HCT116 (cell line): ENCODE results near the gene COL19A1. TPM values are rescaled to one million over a fixed set of nuclear protein-coding genes. Genes with fewer than 3 reads are reported as not detected.

Experiments used
- ATAC-seq: fragments of 200-7000 bp; cut with Tn5 transposase; 2 replicates; pipeline ENCODE4 v1.9.1; 2020; ENCODE audit warnings: mild to moderate bottlenecking, moderate library complexity
- BruUV-seq: library from RNA; stranded (reverse); fragments of 400-500 nt; replicated peaks from 2 replicates; lab custom pipeline; 2021; lab: Mats Ljungman, UMichigan
- CTCF ChIA-PET: fragments of 300-600 bp; sonication (Branson Sonifier 250); formaldehyde crosslinking; loops from one replicate; lab custom pipeline; 2021; ENCODE audit warnings: antibody characterized with exemption; lab: Charles Lee
- POLR2A ChIA-PET: fragments of 300-600, 350-600 bp; sonication (Branson Sonifier 250); formaldehyde crosslinking; loops from one replicate; lab custom pipeline; 2021; ENCODE audit warnings: antibody characterized with exemption; lab: Charles Lee
- RAD21 ChIA-PET, 2 experiments: fragments of 300-600 bp; sonication (Branson Sonifier 250); formaldehyde crosslinking; loops; one replicate each; lab custom pipeline; 2023; ENCODE audit warnings: low total read pairs in 2 of 2; ENCODE audit not compliant: uncharacterized antibody in 2 of 2, unreplicated experiment in 2 of 2, low non-redundant PET in 1 of 2; lab: Charles Lee
- DNase-seq: peaks from one replicate; pipeline ENCODE4 v3.0.0-alpha.2; 2010; ENCODE audit warnings: low read depth, low spot score
- H2AFZ ChIP-seq: fragments of 200-600 bp; shearing (Covaris generic), sonication (generic); 2 replicates; pipeline ENCODE4 v1.6.1; 2017; ENCODE audit warnings: low read depth, mixed run types, mixed read lengths, antibody characterized with exemption, low read length; ENCODE audit not compliant: poor library complexity, severe bottlenecking
- H3K27ac ChIP-seq: 2 replicates; pipeline ENCODE4 v1.5.1; 2012; ENCODE audit warnings: low read depth, low read length
- H3K27me3 ChIP-seq: fragments of 200-600 bp; sonication (generic); 2 replicates; pipeline ENCODE4 v1.6.1; 2016; ENCODE audit warnings: mixed run types, low read length, mixed read lengths; ENCODE audit not compliant: insufficient read depth
- H3K36me3 ChIP-seq, 2 experiments: fragments of 200-500 bp in 1 of 2; fragments of 200-600 bp in 1 of 2; sonication (Bioruptor generic) in 1 of 2; sonication (generic) in 1 of 2; 2 replicates each; pipeline versions ENCODE4 v1.5.1 to v1.6.1; 2014 to 2016; ENCODE audit warnings: low read length in 2 of 2, inconsistent platforms in 1 of 2, mixed read lengths in 1 of 2, mixed run types in 1 of 2; ENCODE audit not compliant: insufficient read depth in 2 of 2, control insufficient read depth in 1 of 2
- H3K4me1 ChIP-seq, 2 experiments: fragments of 200-600 bp in 1 of 2; sonication (generic) in 1 of 2; 2 replicates each; pipeline versions ENCODE4 v1.5.1 to v1.6.1; 2012 to 2017; ENCODE audit warnings: low read length in 2 of 2, inconsistent platforms in 1 of 2, mild to moderate bottlenecking in 1 of 2, mixed read lengths in 1 of 2, mixed run types in 1 of 2, moderate library complexity in 1 of 2; ENCODE audit not compliant: insufficient read depth in 2 of 2, control insufficient read depth in 1 of 2
- H3K4me2 ChIP-seq: fragments of 200-600 bp; sonication (generic); 2 replicates; pipeline ENCODE4 v1.6.1; 2017; ENCODE audit warnings: mixed run types, low read length, mixed read lengths
- H3K4me3 ChIP-seq, 2 experiments: fragments of 200-600 bp in 1 of 2; sonication (generic) in 1 of 2; replicated peaks in 1 of 2; 2 replicates each; pipeline ENCODE4 v1.5.1; 2011 to 2016; ENCODE audit warnings: low read length in 2 of 2, control low read depth in 1 of 2, low read depth in 1 of 2, mild to moderate bottlenecking in 1 of 2, mixed read lengths in 1 of 2, mixed run types in 1 of 2
- H3K79me2 ChIP-seq: fragments of 200-600 bp; sonication (generic); 2 replicates; pipeline ENCODE4 v1.6.1; 2017; ENCODE audit warnings: mild to moderate bottlenecking, mixed run types, low read length, moderate library complexity, mixed read lengths; ENCODE audit not compliant: insufficient read depth
- H3K9ac ChIP-seq: fragments of 200-600 bp; sonication (generic); 2 replicates; pipeline ENCODE4 v1.6.1; 2016; ENCODE audit warnings: low read length, mixed read lengths
- H3K9me2 ChIP-seq: fragments of 200-600 bp; sonication (generic), shearing (Covaris generic); 2 replicates; pipeline ENCODE4 v1.6.1; 2017; ENCODE audit warnings: mixed run types, mild to moderate bottlenecking, moderate library complexity; ENCODE audit not compliant: insufficient read depth
- H3K9me3 ChIP-seq, 2 experiments: fragments of 200-500 bp in 1 of 2; fragments of 200-600 bp in 1 of 2; sonication (Bioruptor generic) in 1 of 2; sonication (generic) in 1 of 2; 2 replicates each; pipeline ENCODE4 v1.6.1; 2014 to 2017; ENCODE audit warnings: low read length in 2 of 2, mixed read lengths in 2 of 2, inconsistent platforms in 1 of 2, low read depth in 1 of 2, mild to moderate bottlenecking in 1 of 2, mixed run types in 1 of 2, moderate library complexity in 1 of 2; ENCODE audit not compliant: control insufficient read depth in 1 of 2, insufficient read depth in 1 of 2
- H4K20me1 ChIP-seq: fragments of 200-600 bp; sonication (generic), shearing (Covaris generic); 2 replicates; pipeline ENCODE4 v1.6.1; 2017; ENCODE audit warnings: mixed run types, mild to moderate bottlenecking, moderate library complexity; ENCODE audit not compliant: insufficient read depth
- ATF3 ChIP-seq: IDR thresholded peaks from 2 replicates; pipeline ENCODE4 v1.6.1; 2012
- CTCF ChIP-seq, 3 experiments: fragments of 200-600 bp in 1 of 3; sonication (generic) in 1 of 3; IDR thresholded peaks in 2 of 3; conservative IDR thresholded peaks in 1 of 3; 2 replicates each; pipeline ENCODE4 v1.5.1; 2012 to 2017; ENCODE audit warnings: low read depth in 2 of 3, low read length in 2 of 3, antibody characterized with exemption in 1 of 3, borderline replicate concordance in 1 of 3, control low read depth in 1 of 3, mild to moderate bottlenecking in 1 of 3, mixed read lengths in 1 of 3, mixed run types in 1 of 3, moderate library complexity in 1 of 3; ENCODE audit not compliant: insufficient read depth in 1 of 3
- EZH2phosphoT487 ChIP-seq: fragments of 200-600 bp; IDR thresholded peaks from 2 replicates; pipeline ENCODE4 v1.6.1; 2018; ENCODE audit warnings: antibody characterized with exemption, borderline replicate concordance
- MAX ChIP-seq: IDR thresholded peaks from 2 replicates; pipeline ENCODE4 v1.6.1; 2012
- POLR2A ChIP-seq: IDR thresholded peaks from 2 replicates; pipeline ENCODE4 v1.7.0; 2011; ENCODE audit warnings: borderline replicate concordance; ENCODE audit not compliant: insufficient read depth, insufficient read length; ENCODE audit errors: extremely low read depth
- POLR2AphosphoS5 ChIP-seq: IDR thresholded peaks from 2 replicates; pipeline ENCODE4 v1.6.1; 2011; ENCODE audit warnings: mild to moderate bottlenecking, low read depth, low read length, moderate library complexity
- RAD21 ChIP-seq: IDR thresholded peaks from 2 replicates; pipeline ENCODE4 v1.6.1; 2012; ENCODE audit warnings: low read depth, mild to moderate bottlenecking
- TCF7L2 ChIP-seq: IDR thresholded peaks from 2 replicates; pipeline ENCODE4 v1.7.0; 2011; ENCODE audit warnings: borderline replicate concordance, inconsistent platforms; ENCODE audit not compliant: insufficient read depth, insufficient read length; ENCODE audit errors: extremely low read depth
- ZBTB33 ChIP-seq: IDR thresholded peaks from 2 replicates; pipeline ENCODE4 v1.6.1; 2011; ENCODE audit warnings: mild to moderate bottlenecking, low read length, moderate library complexity; ENCODE audit not compliant: insufficient replicate concordance; ENCODE audit errors: extremely low read depth
- ZFX ChIP-seq: fragments of 450-650 bp; IDR thresholded peaks from 2 replicates; pipeline ENCODE4 v1.6.1; 2017
- ZNF274 ChIP-seq: fragments of 200-500 bp; sonication (Bioruptor generic); IDR thresholded peaks from 2 replicates; pipeline ENCODE4 v1.6.1; 2014; ENCODE audit warnings: mild to moderate bottlenecking, low read depth, low read length, inconsistent platforms
- intact Hi-C: fragments of 100-400 bp; cut with micrococcal nuclease; formaldehyde crosslinking; loops from 2 replicates; pipeline ENCODE4 v1.10.0; 2022
- total RNA-seq: library from RNA; stranded (reverse); gene quantifications from one replicate; pipeline ENCODE4 v1.2.1, GENCODE V29; 2021; ENCODE audit not compliant: unreplicated experiment

Gene COL19A1
- total RNA-seq, 1 experiment from 2014 or later: not detected

GRCh38 chr6:69884231-69884630, 17.9 kb downstream of the COL19A1 start:
- Histone ChIP-seq H3K27ac (no peak overlapping the region), H4K20me1 (no peaks in the 10 kb centered on the region), H2AFZ (no peak overlapping the region), H3K79me2 (no peaks in the 10 kb centered on the region), H3K27me3 (no peaks in the 10 kb centered on the region), H3K4me2 (no peak overlapping the region), H3K9me2 (no peaks in the 10 kb centered on the region), H3K4me1 (no peaks in the 10 kb centered on the region), H3K36me3 (no peaks in the 10 kb centered on the region), H3K9me3 (no peaks in the 10 kb centered on the region), H3K9ac (no peak overlapping the region), H3K4me3 (no peak overlapping the region)
- ATAC-seq (no peak), DNase-seq (no peak)
- ChIA-PET RAD21 (no interaction called here), CTCF (no interaction called here), POLR2A (no interaction called here)
- TF ChIP-seq RAD21 (no peak), ZNF274 (no peak), EZH2phosphoT487 (no peak), MAX (no peak), ZBTB33 (no peak), POLR2AphosphoS5 (no peak), POLR2A (no peak), ZFX (no peak), ATF3 (no peak), CTCF (IDR thresholded peaks at IDR 0.05 in 2 of 3, conservative IDR thresholded peaks at IDR 0.05 in 1 of 3; ENCODE audit: borderline replicate concordance in 1 of 3, insufficient read depth in 1 of 3, low read depth in 2 of 3, low read length in 2 of 3) (no peak), TCF7L2 (no peak)
- intact Hi-C loops: no loop called here
- BruUV-seq: no TSS peak
